PC-3 (cell line): ENCODE results near the gene TNFRSF11A.

Experiments used
- EZH2 ChIP-seq: fragments of 300-600 bp; sonication (generic); IDR thresholded peaks from one replicate; pipeline ENCODE4 v1.6.1; 2017; ENCODE audit warnings: antibody characterized with exemption, mild to moderate bottlenecking, low read length; ENCODE audit not compliant: unreplicated experiment
- EZH2phosphoT487 ChIP-seq: fragments of 300-600 bp; sonication (generic); IDR thresholded peaks from 2 replicates; pipeline ENCODE4 v1.6.1; 2018; ENCODE audit warnings: mild to moderate bottlenecking, antibody characterized with exemption, low read length, borderline replicate concordance
- TF ChIP-seq, protein P1 (sequence below): fragments of 300-600 bp; sonication (generic); conservative IDR thresholded peaks from 2 replicates; pipeline ENCODE4 v1.5.1; 2017; ENCODE audit warnings: antibody characterized with exemption, low read depth, mild to moderate bottlenecking, low read length

GRCh38 chr18:62280058-62280457 is 45.1 kb upstream of the TNFRSF11A start:
- TF ChIP-seq, protein P1, sequence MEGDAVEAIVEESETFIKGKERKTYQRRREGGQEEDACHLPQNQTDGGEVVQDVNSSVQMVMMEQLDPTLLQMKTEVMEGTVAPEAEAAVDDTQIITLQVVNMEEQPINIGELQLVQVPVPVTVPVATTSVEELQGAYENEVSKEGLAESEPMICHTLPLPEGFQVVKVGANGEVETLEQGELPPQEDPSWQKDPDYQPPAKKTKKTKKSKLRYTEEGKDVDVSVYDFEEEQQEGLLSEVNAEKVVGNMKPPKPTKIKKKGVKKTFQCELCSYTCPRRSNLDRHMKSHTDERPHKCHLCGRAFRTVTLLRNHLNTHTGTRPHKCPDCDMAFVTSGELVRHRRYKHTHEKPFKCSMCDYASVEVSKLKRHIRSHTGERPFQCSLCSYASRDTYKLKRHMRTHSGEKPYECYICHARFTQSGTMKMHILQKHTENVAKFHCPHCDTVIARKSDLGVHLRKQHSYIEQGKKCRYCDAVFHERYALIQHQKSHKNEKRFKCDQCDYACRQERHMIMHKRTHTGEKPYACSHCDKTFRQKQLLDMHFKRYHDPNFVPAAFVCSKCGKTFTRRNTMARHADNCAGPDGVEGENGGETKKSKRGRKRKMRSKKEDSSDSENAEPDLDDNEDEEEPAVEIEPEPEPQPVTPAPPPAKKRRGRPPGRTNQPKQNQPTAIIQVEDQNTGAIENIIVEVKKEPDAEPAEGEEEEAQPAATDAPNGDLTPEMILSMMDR: no peak
- TF ChIP-seq EZH2phosphoT487 (no peak), EZH2 (no peak)
